ENCODE results near the gene ADK. TPM values are rescaled to one million over a fixed set of nuclear protein-coding genes. Genes with fewer than 3 reads are reported as not detected.

Gene ADK
- total and polyA plus RNA-seq, 2 of the 13 experiments (the other 11 are each of a cell fraction or from before 2014, with no cell fraction given), result 48.6 to 79.1 TPM

GRCh38 chr10:74418285-74418872 is 267.4 kb downstream of the ADK start:
- Histone ChIP-seq H3K27me3 (ENCODE audit: control insufficient read depth in 1 of 2, insufficient read depth in 2 of 2, low read length in 2 of 2) (no peaks in the 10 kb centered on the region), H2AFZ (ENCODE audit: low read length) (no peak overlapping the region), H3K79me2 (ENCODE audit: insufficient read depth, low read length) (no peaks in the 10 kb centered on the region), H3K4me1 (ENCODE audit: insufficient read depth, low read length) (peaks cover 5% of the 10 kb centered on the region; the same call in 1 of the 2 replicates), H4K20me1 (ENCODE audit: insufficient read depth, low read length) (no peaks in the 10 kb centered on the region), H3K4me2 (ENCODE audit: low read depth, low read length) (no peak overlapping the region), H3K36me3 (replicated peaks in 1 of 2; ENCODE audit: control insufficient read depth in 1 of 2, insufficient read depth in 2 of 2, low read length in 2 of 2) (no peaks in the 10 kb centered on the region; a peak in 1 of 5 replicates), H3K27ac (ENCODE audit: extremely low read length, insufficient read depth, low read length) (no peak overlapping the region), H3K9ac (ENCODE audit: insufficient read depth, low read depth, low read length) (no peak overlapping the region), H3K9me3 (ENCODE audit: low read length) (no peaks in the 10 kb centered on the region), H3K4me3 (replicated peaks in 1 of 3; ENCODE audit: insufficient read depth in 1 of 3, low read depth in 2 of 3, low read length in 3 of 3) (no peak overlapping the region)
- no TSS peak for BruUV-seq (replicated peaks)
- no peak for TF ChIP-seq PITX1 (CRISPR knock-in tag; IDR thresholded peaks at IDR 0.05)
- TF ChIP-seq HIC2 (CRISPR knock-in tag; IDR thresholded peaks at IDR 0.05; ENCODE audit: low read depth), result no peak
- no peak for TF ChIP-seq YEATS4 (CRISPR knock-in tag; IDR thresholded peaks at IDR 0.05; ENCODE audit: borderline replicate concordance)
- no peak for TF ChIP-seq HNF1B (CRISPR knock-in tag; IDR thresholded peaks at IDR 0.05)
- no peak for TF ChIP-seq GMEB1 (CRISPR knock-in tag; IDR thresholded peaks at IDR 0.05; ENCODE audit: borderline replicate concordance)
- TF ChIP-seq ZNF790 (CRISPR knock-in tag; IDR thresholded peaks at IDR 0.05; ENCODE audit: borderline replicate concordance), result no peak
- no peak for TF ChIP-seq JDP2 (CRISPR knock-in tag; IDR thresholded peaks at IDR 0.05; ENCODE audit: borderline replicate concordance)
- no peak for TF ChIP-seq PAF1 (CRISPR knock-in tag; IDR thresholded peaks at IDR 0.05)
- TF ChIP-seq KDM5A (IDR thresholded peaks at IDR 0.05; ENCODE audit: borderline replicate concordance, low read length), result no peak
- no peak for TF ChIP-seq ZMAT3 (CRISPR knock-in tag; conservative IDR thresholded peaks at IDR 0.05)
- no peak for TF ChIP-seq ZNF564 (CRISPR knock-in tag; IDR thresholded peaks at IDR 0.05)
- no peak for TF ChIP-seq MIXL1 (CRISPR knock-in tag; IDR thresholded peaks at IDR 0.05)
- no peak for TF ChIP-seq RBAK (CRISPR knock-in tag; IDR thresholded peaks at IDR 0.05)
- TF ChIP-seq KDM3A (CRISPR knock-in tag; IDR thresholded peaks at IDR 0.05; ENCODE audit: low read depth), result no peak
- no peak for TF ChIP-seq ZNF101 (CRISPR knock-in tag; IDR thresholded peaks at IDR 0.05; ENCODE audit: borderline replicate concordance, low read depth)
- TF ChIP-seq ZNF678 (CRISPR knock-in tag; IDR thresholded peaks at IDR 0.05), result no peak
- TF ChIP-seq HNF4A (CRISPR knock-in tag; IDR thresholded peaks at IDR 0.05), result no peak
- WGBS (ENCODE audit: low lambda C conversion rate), result 97% methylated on average over 4 of the region's 4 CpGs
- ChIA-PET POLR2A (no interaction called here), CTCF (ENCODE audit: low intra/inter-chr PET ratio, low total read pairs) (no interaction called here)
- FAIRE-seq, result no peak
- no peak for ATAC-seq
- intact Hi-C loops (cut with micrococcal nuclease; ENCODE audit: unreplicated experiment), result no loop called here
- in situ Hi-C loops (cut with HindIII; ENCODE audit: extremely low pct_ligation_motif_present, low pct_unique_long_range_greater_than_20kb), result no loop called here
- DNase-seq (ENCODE audit: low spot score), result no peak
